HCT116 (cell line): ENCODE data around the gene KHK. TPM values are rescaled to one million over a fixed set of nuclear protein-coding genes. Genes with fewer than 3 reads are reported as not detected.

Experiments used
- ATAC-seq: fragments of 200-7000 bp; cut with Tn5 transposase; 2 replicates; pipeline ENCODE4 v1.9.1; 2020; ENCODE audit warnings: mild to moderate bottlenecking, moderate library complexity
- BruUV-seq: library from RNA; stranded (reverse); fragments of 400-500 nt; replicated peaks from 2 replicates; lab custom pipeline; 2021; lab: Mats Ljungman, UMichigan
- CTCF ChIA-PET: fragments of 300-600 bp; sonication (Branson Sonifier 250); formaldehyde crosslinking; loops from one replicate; lab custom pipeline; 2021; ENCODE audit warnings: antibody characterized with exemption; lab: Charles Lee
- POLR2A ChIA-PET: fragments of 300-600, 350-600 bp; sonication (Branson Sonifier 250); formaldehyde crosslinking; loops from one replicate; lab custom pipeline; 2021; ENCODE audit warnings: antibody characterized with exemption; lab: Charles Lee
- RAD21 ChIA-PET, 2 experiments: fragments of 300-600 bp; sonication (Branson Sonifier 250); formaldehyde crosslinking; loops; one replicate each; lab custom pipeline; 2023; ENCODE audit warnings: low total read pairs in 2 of 2; ENCODE audit not compliant: uncharacterized antibody in 2 of 2, unreplicated experiment in 2 of 2, low non-redundant PET in 1 of 2; lab: Charles Lee
- DNase-seq: peaks from one replicate; pipeline ENCODE4 v3.0.0-alpha.2; 2010; ENCODE audit warnings: low read depth, low spot score
- H2AFZ ChIP-seq: fragments of 200-600 bp; shearing (Covaris generic), sonication (generic); 2 replicates; pipeline ENCODE4 v1.6.1; 2017; ENCODE audit warnings: low read depth, mixed run types, mixed read lengths, antibody characterized with exemption, low read length; ENCODE audit not compliant: poor library complexity, severe bottlenecking
- H3K27ac ChIP-seq: 2 replicates; pipeline ENCODE4 v1.5.1; 2012; ENCODE audit warnings: low read depth, low read length
- H3K27me3 ChIP-seq: fragments of 200-600 bp; sonication (generic); 2 replicates; pipeline ENCODE4 v1.6.1; 2016; ENCODE audit warnings: mixed run types, low read length, mixed read lengths; ENCODE audit not compliant: insufficient read depth
- H3K36me3 ChIP-seq, 2 experiments: fragments of 200-500 bp in 1 of 2; fragments of 200-600 bp in 1 of 2; sonication (Bioruptor generic) in 1 of 2; sonication (generic) in 1 of 2; 2 replicates each; pipeline versions ENCODE4 v1.5.1 to v1.6.1; 2014 to 2016; ENCODE audit warnings: low read length in 2 of 2, inconsistent platforms in 1 of 2, mixed read lengths in 1 of 2, mixed run types in 1 of 2; ENCODE audit not compliant: insufficient read depth in 2 of 2, control insufficient read depth in 1 of 2
- H3K4me1 ChIP-seq, 2 experiments: fragments of 200-600 bp in 1 of 2; sonication (generic) in 1 of 2; 2 replicates each; pipeline versions ENCODE4 v1.5.1 to v1.6.1; 2012 to 2017; ENCODE audit warnings: low read length in 2 of 2, inconsistent platforms in 1 of 2, mild to moderate bottlenecking in 1 of 2, mixed read lengths in 1 of 2, mixed run types in 1 of 2, moderate library complexity in 1 of 2; ENCODE audit not compliant: insufficient read depth in 2 of 2, control insufficient read depth in 1 of 2
- H3K4me2 ChIP-seq: fragments of 200-600 bp; sonication (generic); 2 replicates; pipeline ENCODE4 v1.6.1; 2017; ENCODE audit warnings: mixed run types, low read length, mixed read lengths
- H3K4me3 ChIP-seq, 2 experiments: fragments of 200-600 bp in 1 of 2; sonication (generic) in 1 of 2; replicated peaks in 1 of 2; 2 replicates each; pipeline ENCODE4 v1.5.1; 2011 to 2016; ENCODE audit warnings: low read length in 2 of 2, control low read depth in 1 of 2, low read depth in 1 of 2, mild to moderate bottlenecking in 1 of 2, mixed read lengths in 1 of 2, mixed run types in 1 of 2
- H3K79me2 ChIP-seq: fragments of 200-600 bp; sonication (generic); 2 replicates; pipeline ENCODE4 v1.6.1; 2017; ENCODE audit warnings: mild to moderate bottlenecking, mixed run types, low read length, moderate library complexity, mixed read lengths; ENCODE audit not compliant: insufficient read depth
- H3K9ac ChIP-seq: fragments of 200-600 bp; sonication (generic); 2 replicates; pipeline ENCODE4 v1.6.1; 2016; ENCODE audit warnings: low read length, mixed read lengths
- H3K9me2 ChIP-seq: fragments of 200-600 bp; sonication (generic), shearing (Covaris generic); 2 replicates; pipeline ENCODE4 v1.6.1; 2017; ENCODE audit warnings: mixed run types, mild to moderate bottlenecking, moderate library complexity; ENCODE audit not compliant: insufficient read depth
- H3K9me3 ChIP-seq, 2 experiments: fragments of 200-500 bp in 1 of 2; fragments of 200-600 bp in 1 of 2; sonication (Bioruptor generic) in 1 of 2; sonication (generic) in 1 of 2; 2 replicates each; pipeline ENCODE4 v1.6.1; 2014 to 2017; ENCODE audit warnings: low read length in 2 of 2, mixed read lengths in 2 of 2, inconsistent platforms in 1 of 2, low read depth in 1 of 2, mild to moderate bottlenecking in 1 of 2, mixed run types in 1 of 2, moderate library complexity in 1 of 2; ENCODE audit not compliant: control insufficient read depth in 1 of 2, insufficient read depth in 1 of 2
- H4K20me1 ChIP-seq: fragments of 200-600 bp; sonication (generic), shearing (Covaris generic); 2 replicates; pipeline ENCODE4 v1.6.1; 2017; ENCODE audit warnings: mixed run types, mild to moderate bottlenecking, moderate library complexity; ENCODE audit not compliant: insufficient read depth
- ATF3 ChIP-seq: IDR thresholded peaks from 2 replicates; pipeline ENCODE4 v1.6.1; 2012
- CTCF ChIP-seq, 3 experiments: fragments of 200-600 bp in 1 of 3; sonication (generic) in 1 of 3; IDR thresholded peaks in 2 of 3; conservative IDR thresholded peaks in 1 of 3; 2 replicates each; pipeline ENCODE4 v1.5.1; 2012 to 2017; ENCODE audit warnings: low read depth in 2 of 3, low read length in 2 of 3, antibody characterized with exemption in 1 of 3, borderline replicate concordance in 1 of 3, control low read depth in 1 of 3, mild to moderate bottlenecking in 1 of 3, mixed read lengths in 1 of 3, mixed run types in 1 of 3, moderate library complexity in 1 of 3; ENCODE audit not compliant: insufficient read depth in 1 of 3
- EZH2 ChIP-seq: fragments of 200-600 bp; sonication (generic); IDR thresholded peaks from 2 replicates; pipeline ENCODE4 v1.6.1; 2017; ENCODE audit warnings: antibody characterized with exemption, mixed run types
- EZH2phosphoT487 ChIP-seq: fragments of 200-600 bp; IDR thresholded peaks from 2 replicates; pipeline ENCODE4 v1.6.1; 2018; ENCODE audit warnings: antibody characterized with exemption, borderline replicate concordance
- POLR2AphosphoS5 ChIP-seq: IDR thresholded peaks from 2 replicates; pipeline ENCODE4 v1.6.1; 2011; ENCODE audit warnings: mild to moderate bottlenecking, low read depth, low read length, moderate library complexity
- RAD21 ChIP-seq: IDR thresholded peaks from 2 replicates; pipeline ENCODE4 v1.6.1; 2012; ENCODE audit warnings: low read depth, mild to moderate bottlenecking
- SP1 ChIP-seq: IDR thresholded peaks from 2 replicates; pipeline ENCODE4 v1.6.1; 2012; ENCODE audit warnings: low read depth
- TCF7L2 ChIP-seq: IDR thresholded peaks from 2 replicates; pipeline ENCODE4 v1.7.0; 2011; ENCODE audit warnings: borderline replicate concordance, inconsistent platforms; ENCODE audit not compliant: insufficient read depth, insufficient read length; ENCODE audit errors: extremely low read depth
- YY1 ChIP-seq: IDR thresholded peaks from 2 replicates; pipeline ENCODE4 v1.6.1; 2011; ENCODE audit warnings: low read length, low read depth, moderate library complexity, mild to moderate bottlenecking; ENCODE audit not compliant: insufficient replicate concordance; ENCODE audit errors: extremely low read depth
- ZNF274 ChIP-seq: fragments of 200-500 bp; sonication (Bioruptor generic); IDR thresholded peaks from 2 replicates; pipeline ENCODE4 v1.6.1; 2014; ENCODE audit warnings: mild to moderate bottlenecking, low read depth, low read length, inconsistent platforms
- intact Hi-C: fragments of 100-400 bp; cut with micrococcal nuclease; formaldehyde crosslinking; loops from 2 replicates; pipeline ENCODE4 v1.10.0; 2022
- total RNA-seq: library from RNA; stranded (reverse); gene quantifications from one replicate; pipeline ENCODE4 v1.2.1, GENCODE V29; 2021; ENCODE audit not compliant: unreplicated experiment

KHK gene
- total RNA-seq, 1 experiment from 2014 or later = 6.7 TPM

- DNase-seq = no peak
- Histone ChIP-seq H3K27ac (peak overlapping the region; percentile 77), H3K9me2 (no peaks in the 10 kb centered on the region), H3K36me3 (no peaks in the 10 kb centered on the region), H4K20me1 (no peaks in the 10 kb centered on the region), H3K9me3 (no peaks in the 10 kb centered on the region), H3K4me1 (peaks cover 13 to 41% of the 10 kb centered on the region in 2 experiments), H3K27me3 (no peaks in the 10 kb centered on the region), H3K79me2 (no peaks in the 10 kb centered on the region), H3K9ac (peak overlapping the region; percentile 79), H3K4me2 (peak overlapping the region; percentile 98), H3K4me3 (peak overlapping the region; percentile 57 to 61), H2AFZ (peak overlapping the region; percentile 54)
- intact Hi-C loops = loop anchor here (1.0 to 2.0 kb wide), 2 partner anchors 124 to 239 kb away; no protein-coding TSS in a partner anchor
- TF ChIP-seq TCF7L2 = peak; percentile 34
- TF ChIP-seq ATF3 = no peak
- TF ChIP-seq ZNF274 = no peak
- TF ChIP-seq EZH2phosphoT487 = no peak
- peak; percentile 56 for TF ChIP-seq POLR2AphosphoS5
- TF ChIP-seq CTCF (IDR thresholded peaks at IDR 0.05 in 2 of 3, conservative IDR thresholded peaks at IDR 0.05 in 1 of 3; ENCODE audit: borderline replicate concordance in 1 of 3, insufficient read depth in 1 of 3, low read depth in 2 of 3, low read length in 2 of 3) = peak in 2 of 3 experiments; percentile 48 to 51; a peak in 4 of 6 replicates
- no peak for TF ChIP-seq EZH2
- no peak for TF ChIP-seq RAD21
- no peak for TF ChIP-seq SP1
- TF ChIP-seq YY1 = peak; percentile 33
- ChIA-PET POLR2A (no interaction called here), RAD21 (interaction anchor here in 1 of 2 experiments (0.9 kb wide), 1 partner anchor 124 kb away, joined by 4 read pairs; no protein-coding TSS in a partner anchor), CTCF (interaction anchor here (0.6 to 3.1 kb wide), 6 partner anchors 24 to 240 kb away, joined by 3 to 15 read pairs (median 4); no protein-coding TSS in a partner anchor)
- BruUV-seq = no TSS peak
- peak; percentile 48 for ATAC-seq
These were observed 891 bp upstream of the KHK start for GRCh38 chr2:27085673-27086089.
